ENCODE data around the gene KIZ.

Gene KIZ

GRCh38 chr20:21104921-21105320 lies 21.0 kb upstream of the KIZ start:
- no peak for DNase-seq

GRCh38 chr20:21105429-21106170 lies 20.3 kb upstream of the KIZ start:
- no peak for DNase-seq

GRCh38 chr20:21106171-21107017 lies 19.5 kb upstream of the KIZ start, which contains the start of gene LINC00237:
LINC00237 (minus strand) TSS chr20:21106358.
- DNase-seq: no peak

GRCh38 chr20:21109144-21109543 lies 16.7 kb upstream of the KIZ start:
- DNase-seq: no peak

GRCh38 chr20:21110811-21111210 lies 15.1 kb upstream of the KIZ start:
- DNase-seq: no peak

GRCh38 chr20:21111416-21111815 lies 14.5 kb upstream of the KIZ start:
- no peak for DNase-seq

GRCh38 chr20:21113697-21114096 lies 12.2 kb upstream of the KIZ start:
- no peak for DNase-seq

GRCh38 chr20:21114584-21114983 lies 11.3 kb upstream of the KIZ start:
- no peak for DNase-seq

- DNase-seq: no peak
Observed at GRCh38 chr20:21117521-21117920, 8.4 kb upstream of the KIZ start.

- DNase-seq: no peak
Observed at GRCh38 chr20:21118138-21118537, 7.7 kb upstream of the KIZ start.

- DNase-seq: no peak
Observed at GRCh38 chr20:21118782-21119181, 7.1 kb upstream of the KIZ start.

GRCh38 chr20:21124190-21124589 lies 1.7 kb upstream of the KIZ start:
- no peak for DNase-seq

- peak in 19 of 51 donors; percentile 16 to 77 (median 38) for DNase-seq
Observed at GRCh38 chr20:21125072-21125848, 622 bp upstream of the KIZ start.

GRCh38 chr20:21126581-21126870 lies 644 bp downstream of the KIZ start:
- DNase-seq: peak in 4 of 51 donors; percentile 34 to 51 (median 42)

- DNase-seq: no peak
Observed at GRCh38 chr20:21127201-21127981, 1.5 kb downstream of the KIZ start.

GRCh38 chr20:21129861-21130260 lies 4.0 kb downstream of the KIZ start:
- DNase-seq: no peak

- no peak for DNase-seq
Observed at GRCh38 chr20:21133404-21133803, 7.5 kb downstream of the KIZ start.

- DNase-seq: no peak
Observed at GRCh38 chr20:21133917-21134622, 8.2 kb downstream of the KIZ start.

GRCh38 chr20:21134883-21135493 lies 9.1 kb downstream of the KIZ start:
- DNase-seq: no peak

- no peak for DNase-seq
Observed at GRCh38 chr20:21136015-21136732, 10.3 kb downstream of the KIZ start.

Data from hypothalamus (tissue), 51 donors.